ENCODE results near the gene ZMIZ1.

Gene ZMIZ1

DNA sequence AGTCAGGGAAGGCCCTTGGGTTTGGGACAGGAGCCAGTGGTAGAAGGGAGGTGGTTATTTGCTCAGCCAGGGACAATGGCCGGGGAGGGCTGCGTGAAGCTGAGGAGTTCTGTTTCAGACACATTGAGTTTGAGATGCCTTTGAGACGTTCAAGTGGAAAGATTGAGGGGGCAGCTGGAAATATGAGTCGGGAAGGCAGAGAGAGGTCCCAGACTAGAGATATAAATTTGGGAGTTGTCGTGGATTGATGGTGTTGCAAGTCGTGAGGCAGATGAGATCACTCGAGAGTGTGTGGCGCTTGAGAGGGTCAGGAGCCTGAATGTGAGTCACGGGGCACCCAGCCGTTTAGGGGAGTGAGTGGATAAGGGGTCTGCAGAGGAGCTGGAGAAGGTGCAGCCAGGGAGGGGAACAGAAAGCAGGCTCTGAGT lies 73.3 kb downstream of the ZMIZ1 start:
- peak in 2 of 3 donors; percentile 44 to 53 for DNase-seq

DNA sequence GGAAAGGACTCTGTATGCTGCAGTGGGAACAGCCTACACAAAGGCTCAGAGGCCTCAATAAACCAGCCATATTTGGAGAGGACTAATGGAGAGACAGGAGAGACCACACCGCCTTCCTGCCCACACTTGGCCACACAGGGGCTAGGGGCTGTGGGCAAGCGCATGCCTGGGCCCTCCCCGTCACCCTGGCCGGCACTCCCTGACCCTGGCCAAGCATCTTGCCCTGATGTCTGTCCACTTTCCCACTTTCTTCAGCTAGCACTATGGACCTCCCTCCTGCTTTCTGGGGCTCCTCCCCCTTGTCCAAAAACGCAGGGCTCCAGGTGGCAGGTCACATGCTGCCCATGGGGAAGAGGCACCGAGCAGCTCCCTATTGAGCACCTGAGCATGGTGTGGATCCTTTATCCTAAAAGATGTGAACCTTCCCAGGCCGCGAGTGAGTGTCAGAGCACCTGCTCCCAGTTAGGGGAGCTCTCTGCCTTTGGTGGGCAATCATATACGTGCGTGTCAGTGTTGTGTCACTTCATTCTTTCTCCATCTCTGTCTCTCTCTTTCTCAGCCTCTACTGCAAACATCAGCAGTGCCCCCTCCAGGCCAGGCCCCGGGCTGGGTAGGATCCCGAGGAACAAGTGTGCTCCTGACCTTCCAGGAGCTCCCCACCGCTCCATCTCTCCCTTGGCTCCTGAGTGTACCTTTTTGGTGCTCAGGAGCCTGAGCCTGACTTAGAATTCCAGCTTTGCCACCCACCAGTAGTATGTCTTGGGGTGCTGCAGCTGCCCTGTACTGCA lies 74.0 kb downstream of the ZMIZ1 start:
- DNase-seq, result no peak

DNA sequence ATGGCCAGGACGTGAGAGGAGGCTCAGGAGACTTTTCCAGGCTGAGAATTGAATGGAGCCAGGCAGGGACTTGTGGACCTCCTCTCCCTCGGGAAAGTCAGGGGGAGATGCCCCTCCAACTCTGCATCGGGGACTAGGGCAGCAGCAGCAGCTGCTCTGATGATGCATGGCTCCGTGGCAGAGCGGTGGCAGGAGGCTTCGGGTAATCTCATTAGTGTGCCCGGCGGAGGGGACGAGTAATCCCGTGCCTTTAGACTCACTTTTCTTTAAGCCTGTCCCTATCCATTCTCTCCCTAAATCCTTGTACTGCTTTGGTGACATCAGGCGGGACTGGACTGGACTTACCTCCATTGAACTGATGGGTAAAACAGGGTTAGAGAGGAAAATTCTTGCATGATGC lies 75.1 kb downstream of the ZMIZ1 start:
- DNase-seq, result no peak

DNA sequence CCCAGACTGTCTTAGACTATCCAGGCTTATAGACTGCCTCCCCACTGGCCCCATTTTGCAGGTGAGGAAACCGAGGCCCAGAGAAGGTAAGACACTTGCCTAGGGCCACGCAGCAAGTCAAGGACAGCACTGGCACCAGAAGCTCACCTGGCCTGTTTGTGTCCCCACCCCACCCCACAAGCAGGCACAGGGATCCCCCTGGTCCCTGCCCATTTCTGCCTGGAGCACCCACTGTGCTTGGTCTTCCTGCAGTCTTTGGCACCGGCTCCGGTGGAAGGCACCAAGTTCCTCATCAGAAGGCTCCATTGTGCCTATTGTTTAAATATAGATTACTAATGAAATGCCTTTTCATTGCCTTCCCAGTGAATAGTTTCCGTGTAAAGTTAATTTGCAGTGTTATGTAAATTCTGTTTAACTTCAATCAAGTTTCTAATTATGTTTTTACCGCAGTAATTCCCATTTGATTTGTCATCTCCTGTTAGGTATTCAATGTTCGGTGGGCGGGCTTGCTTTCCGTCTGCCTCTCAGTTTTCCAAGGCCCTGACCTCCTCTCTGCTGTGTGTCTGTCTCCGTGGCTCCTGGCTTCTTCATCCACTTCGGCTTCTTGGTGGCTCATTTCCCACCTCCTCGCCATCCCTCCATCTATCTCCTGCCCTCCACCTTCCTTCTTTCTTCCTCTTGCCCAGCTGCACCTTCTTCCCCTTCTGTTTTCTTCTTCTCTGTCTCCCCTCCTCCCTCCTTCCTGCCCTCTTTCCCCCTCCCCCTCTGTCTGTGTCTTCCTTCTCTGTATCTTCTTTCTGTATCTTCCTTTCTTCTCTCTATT lies 75.8 kb downstream of the ZMIZ1 start:
- peak in 1 of 3 donors; percentile 10 for DNase-seq

DNA sequence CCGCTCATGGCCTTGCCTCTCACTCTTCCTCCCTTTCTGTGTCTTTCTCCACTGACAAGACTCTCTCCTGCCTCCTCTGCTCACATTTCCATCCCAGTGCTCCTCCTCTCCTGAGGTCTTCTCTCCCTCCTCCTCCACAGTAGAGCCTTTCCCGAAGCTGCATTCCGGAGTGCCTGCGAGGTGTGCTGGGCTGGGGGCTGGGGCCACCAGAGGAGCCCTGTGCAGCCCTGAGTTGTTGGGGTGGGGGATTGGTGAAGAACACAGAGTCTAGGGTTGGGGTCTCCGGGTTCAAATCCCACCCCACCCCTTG lies 76.4 kb downstream of the ZMIZ1 start:
- DNase-seq, result no peak

DNA sequence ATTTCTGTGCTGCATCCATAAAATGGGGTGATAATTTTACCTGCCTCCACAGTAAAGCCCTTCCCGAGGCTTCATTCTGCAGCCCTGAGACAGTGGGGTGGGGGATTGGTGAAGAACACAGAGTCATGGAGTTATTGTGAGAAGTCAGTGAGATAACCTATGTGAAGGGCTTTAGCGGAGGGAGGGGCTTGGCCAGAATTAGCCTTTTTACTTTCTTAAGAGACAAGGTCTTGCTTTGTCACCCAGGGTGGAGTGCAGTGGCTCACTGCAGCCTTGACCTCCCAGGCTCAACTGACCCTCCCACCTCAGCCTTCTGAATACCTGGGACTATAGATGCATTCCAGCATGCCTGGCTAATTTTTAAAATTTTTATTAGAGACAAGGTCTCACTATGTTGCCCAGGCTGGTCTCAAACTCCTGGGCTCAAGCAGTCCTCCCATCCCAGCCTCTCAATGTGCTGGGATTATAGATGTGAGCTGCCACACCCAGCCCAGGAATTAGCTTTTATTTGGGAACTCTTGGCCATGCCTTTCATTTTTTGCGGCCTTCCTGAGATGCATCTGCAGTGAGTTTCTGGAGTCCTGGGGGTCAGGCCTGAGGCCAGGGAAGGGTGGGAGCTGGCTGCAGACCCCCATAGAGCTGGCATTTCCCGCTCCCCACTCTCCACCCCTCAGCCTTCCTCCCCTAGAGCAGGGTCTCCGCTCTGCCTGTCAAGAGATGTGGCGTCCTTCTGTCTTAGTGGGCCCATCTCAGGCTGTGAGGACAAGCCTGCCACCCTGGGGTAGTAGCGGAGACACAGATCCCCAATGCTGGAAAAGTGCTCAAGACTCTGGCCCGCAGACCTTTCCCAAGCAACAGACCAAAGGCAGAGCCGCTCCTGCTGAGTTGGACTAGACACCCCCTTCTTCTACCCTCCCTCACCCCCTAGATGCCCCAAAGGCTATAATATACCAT lies 77.0 kb downstream of the ZMIZ1 start:
- no peak for DNase-seq

DNA sequence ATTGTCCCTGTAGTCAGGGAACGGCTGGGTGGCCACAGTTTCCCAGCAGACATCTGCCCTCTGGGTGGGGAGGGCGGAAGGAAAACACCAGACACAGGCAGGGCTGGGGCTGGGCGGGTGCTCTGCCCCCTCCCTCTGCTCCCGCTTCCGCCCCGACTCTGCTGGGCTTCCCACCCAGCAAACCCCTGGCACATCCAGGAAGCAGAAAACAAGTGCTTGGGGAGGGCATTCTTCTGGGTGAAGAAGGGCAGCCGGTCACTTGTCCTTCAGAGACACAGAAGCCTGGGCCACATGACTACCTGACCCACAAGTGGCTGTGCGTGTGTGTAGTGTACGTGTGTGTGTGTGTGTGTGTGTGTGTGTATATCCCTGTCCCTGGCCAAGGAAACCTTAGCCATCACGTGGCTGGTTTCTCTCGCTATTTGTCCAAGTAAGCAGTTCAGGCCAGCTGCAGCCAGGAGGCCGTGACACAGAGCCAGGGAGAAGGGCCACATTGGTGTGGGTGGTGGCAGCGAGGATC lies 77.9 kb downstream of the ZMIZ1 start:
- DNase-seq, result peak; percentile 69 to 86 (median 81)

DNA sequence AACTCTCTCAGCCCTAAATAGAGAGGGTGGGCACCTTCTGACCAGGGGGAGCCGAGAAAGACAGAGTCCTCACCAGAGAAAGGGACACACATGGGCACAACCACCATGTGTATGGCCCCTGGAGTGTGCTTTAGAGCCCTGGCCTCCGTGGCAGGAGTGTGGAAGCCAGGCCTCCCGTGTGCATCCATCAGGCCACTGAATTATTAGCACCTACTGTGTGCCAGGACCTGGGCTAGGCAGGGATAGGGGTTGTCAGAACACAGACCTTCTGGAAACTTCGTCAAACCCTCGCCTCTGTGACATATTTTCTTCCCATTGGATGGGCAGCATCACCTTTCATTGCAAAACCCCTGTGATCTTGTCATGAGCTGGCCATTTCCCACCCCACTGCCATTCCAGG lies 78.5 kb downstream of the ZMIZ1 start:
- no peak for DNase-seq

DNA sequence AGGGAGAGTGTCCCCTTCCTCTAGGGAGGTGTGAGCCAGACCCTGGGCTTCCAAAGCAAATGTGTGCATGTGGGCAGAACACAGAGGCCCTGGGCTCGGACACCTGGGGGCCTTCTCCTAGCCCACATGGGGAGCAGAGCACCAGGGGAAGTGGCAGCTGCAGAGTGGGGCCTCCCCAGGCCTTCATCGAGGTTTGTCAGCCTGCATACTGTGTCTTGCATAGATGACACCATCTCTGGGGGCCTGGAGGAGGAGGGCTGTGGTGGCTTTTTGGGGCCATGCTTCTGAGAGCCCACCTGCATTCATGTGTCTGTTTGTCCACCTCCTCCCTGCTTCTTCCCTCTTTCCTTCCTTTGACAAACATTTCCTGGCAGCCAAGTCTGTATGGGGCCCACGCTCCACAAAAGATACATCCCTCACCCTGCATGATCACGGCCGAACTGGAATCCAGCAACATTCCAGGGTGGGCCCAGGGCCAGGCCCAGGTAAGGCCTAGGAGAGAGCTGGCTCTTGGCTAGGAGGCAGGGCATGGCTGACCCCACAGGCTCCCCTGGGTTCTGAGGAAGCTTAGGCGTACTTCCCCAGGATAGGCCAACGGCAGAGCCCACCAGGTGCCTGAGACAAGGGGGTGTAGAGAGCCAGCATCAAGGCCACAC lies 79.2 kb downstream of the ZMIZ1 start:
- DNase-seq, result peak in 2 of 3 donors; percentile 12 to 31

DNA sequence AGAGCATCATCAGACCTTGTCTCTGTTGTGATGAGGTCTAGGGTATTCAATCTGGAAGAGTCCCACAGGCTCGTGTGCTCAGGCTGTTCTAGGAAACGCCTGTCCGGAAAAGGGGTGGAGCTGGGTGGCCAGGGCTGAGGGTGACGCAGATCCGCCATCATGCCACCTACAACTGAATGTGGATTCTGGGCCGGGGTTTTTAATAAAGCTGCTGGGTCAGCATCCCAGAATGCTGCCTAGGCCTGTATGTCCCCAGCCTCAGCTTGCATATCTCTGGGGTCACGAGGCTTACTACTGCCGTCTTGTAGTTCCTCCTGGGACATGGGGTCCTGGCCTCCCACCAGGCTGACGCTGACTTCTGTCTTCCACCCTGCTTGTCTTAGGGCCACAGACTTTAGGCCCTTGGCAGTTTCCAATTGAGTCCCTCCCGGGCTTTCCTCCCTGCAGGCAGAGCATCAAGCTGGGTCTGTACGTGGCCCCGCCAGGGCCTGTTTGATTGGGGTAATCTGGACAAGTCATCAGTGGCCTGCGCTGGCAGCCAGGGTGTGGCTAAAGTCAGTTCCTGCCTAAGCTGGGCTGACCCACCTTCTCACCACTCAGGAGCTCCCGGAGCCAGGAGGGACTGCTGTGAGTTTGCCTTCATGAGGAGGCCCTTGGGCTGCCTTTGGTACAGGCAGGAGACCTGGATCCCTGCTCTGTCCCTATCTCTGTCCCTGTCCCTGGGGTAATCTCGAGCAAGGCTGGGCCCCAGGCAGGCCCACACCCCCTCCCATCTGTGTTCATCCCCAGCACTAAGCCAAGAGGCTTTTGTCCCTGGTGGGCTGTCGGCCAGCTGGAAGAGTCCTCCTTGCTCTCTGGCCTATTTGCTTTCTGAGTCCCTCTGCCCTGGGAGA lies 79.9 kb downstream of the ZMIZ1 start:
- peak; percentile 68 to 84 (median 84) for DNase-seq

DNA sequence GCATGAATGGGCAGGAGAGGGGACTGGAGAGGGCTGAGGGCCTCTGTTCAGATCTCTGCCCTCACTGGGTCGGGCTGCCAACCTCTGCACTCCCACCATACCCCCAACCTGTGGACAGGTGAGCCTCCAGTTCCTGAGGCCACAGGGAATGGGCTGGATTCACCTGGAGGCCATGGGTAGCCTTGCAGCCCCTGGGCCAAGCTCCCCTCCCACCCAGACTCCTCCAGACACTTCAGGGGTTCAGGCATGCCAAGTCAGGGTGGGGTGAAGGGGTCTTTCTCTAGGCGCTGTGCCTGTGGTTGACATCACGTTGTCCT lies 80.5 kb downstream of the ZMIZ1 start:
- DNase-seq, result no peak

DNA sequence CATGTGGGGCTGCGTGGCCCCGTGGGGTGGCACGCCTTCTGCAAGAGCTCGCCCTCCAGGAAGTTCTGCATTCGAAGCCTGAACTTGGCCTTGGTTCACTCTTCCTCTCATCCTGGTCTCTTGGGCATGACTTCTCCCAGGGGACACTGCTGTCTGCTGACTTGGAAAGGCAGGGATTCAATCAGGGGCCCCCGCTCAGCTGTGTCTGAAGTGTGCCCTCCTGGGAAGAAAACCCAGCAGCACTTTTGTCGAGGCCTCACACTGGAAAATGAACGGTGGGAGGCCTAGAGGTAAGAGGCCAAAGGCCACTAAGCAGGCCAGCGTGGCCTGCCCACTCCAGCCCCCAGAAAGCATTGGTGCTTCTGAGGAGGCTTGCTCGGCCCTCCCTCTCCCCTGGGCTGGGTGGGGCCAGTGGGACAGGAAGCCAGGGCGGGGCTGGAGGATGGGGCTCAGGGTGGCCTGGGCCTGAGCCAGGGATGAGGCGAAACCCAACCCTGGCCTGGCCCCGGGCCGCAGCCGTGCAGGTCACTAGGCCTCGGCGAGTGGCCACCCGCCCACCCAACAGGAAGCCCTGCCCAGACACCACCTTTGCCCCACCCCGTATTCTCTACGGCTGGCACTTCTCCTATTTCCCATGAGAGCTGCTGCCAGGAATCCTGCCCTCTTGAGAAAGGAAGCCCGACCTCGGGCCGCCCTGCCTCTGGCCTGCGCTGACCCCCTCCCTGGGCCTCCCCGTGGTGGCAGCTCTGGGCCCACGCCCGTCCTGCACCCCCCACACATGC lies 81.1 kb downstream of the ZMIZ1 start:
- peak; percentile 72 to 86 (median 80) for DNase-seq

DNA sequence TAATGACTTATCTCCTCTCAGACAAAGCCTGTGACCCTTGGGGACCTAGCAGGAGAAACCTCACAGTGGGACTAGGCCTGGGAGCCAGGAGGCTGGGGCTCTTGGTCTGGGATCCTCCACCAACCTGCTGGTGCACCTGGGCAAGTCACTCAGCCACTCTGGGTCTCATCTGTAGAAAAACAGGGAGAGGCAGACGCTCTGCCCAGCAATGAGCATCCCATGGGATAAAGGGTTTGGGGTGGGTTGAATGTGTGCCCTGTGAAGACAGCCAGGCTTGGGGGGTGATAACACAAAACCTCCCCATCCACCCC lies 81.6 kb downstream of the ZMIZ1 start:
- no peak for DNase-seq

DNA sequence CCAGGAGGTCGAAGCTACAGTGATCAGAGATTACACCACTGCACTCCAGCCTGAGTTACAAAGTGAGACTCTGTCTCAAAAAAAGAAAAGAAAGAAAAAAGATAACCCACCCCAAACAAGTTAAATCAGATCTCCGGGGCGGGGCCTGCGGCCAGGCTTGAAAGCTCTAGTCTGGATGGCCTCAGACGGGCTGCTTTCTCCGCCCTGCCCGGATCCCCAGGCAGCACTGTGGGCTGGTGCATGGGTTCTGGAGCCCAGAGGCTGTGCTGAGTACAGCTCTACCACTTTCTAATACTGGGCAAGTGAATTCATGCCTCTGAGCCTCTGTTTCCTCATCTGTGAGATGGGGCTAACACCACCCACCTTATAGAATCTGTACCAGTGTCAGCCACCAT lies 83.7 kb downstream of the ZMIZ1 start:
- no peak for DNase-seq

DNA sequence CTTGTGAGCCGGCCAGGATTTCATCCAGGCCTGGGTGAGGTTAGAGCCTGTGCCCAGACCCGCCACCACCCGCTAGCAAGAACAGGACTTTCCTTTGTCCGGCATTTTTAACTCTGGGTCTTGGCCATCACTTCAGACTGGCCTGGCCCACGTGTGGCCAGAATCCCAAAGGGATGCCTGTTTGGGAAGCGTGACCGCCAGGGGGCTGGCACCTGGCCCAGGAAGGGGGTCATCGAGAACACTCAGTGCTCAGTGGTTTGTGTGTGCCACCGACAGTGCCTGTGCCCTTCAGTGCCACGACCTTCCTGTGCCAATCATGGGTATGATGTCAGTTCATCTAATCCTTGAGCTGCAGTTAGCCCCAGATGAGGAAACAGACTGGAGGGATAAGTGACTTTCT lies 85.0 kb downstream of the ZMIZ1 start:
- no peak for DNase-seq

DNA sequence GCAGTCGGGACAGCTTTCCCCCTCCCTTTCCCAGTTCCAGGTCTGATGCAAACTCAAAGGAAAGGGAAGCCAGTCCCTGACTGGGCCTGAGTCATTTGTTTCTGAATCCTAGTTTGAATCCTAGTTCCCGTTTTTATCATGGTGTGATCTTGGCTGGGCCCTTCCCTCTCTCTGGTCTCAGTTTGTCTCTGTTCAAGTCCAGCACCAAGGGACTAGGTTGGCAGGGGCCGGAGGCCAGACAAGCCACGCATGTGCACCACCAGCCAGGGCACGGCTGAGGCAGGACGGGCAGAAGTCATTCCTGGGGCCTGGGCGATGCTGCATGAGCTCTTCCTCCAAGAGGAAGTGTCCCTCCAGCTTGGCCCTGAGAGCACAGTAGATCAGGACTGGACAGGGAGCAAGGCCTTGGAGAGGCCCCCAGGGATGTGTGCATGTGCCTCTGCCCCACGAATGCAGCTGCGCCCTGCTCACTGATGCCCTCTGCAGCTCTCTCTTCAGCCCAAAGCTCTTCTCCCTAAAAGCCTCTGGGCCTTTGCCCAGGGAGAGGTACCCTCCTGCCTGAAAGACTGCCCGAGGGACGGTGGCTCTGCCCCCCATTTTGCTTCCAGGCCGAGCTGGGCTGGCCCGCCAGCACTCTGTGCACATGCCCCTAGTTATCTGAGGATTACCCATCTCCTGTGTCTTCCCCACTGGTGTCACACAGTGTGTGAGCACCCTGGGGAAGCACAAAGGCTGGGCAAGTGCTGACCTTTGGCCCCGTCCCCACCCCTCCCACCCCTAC lies 86.7 kb downstream of the ZMIZ1 start:
- peak; percentile 79 to 87 (median 84) for DNase-seq

DNA sequence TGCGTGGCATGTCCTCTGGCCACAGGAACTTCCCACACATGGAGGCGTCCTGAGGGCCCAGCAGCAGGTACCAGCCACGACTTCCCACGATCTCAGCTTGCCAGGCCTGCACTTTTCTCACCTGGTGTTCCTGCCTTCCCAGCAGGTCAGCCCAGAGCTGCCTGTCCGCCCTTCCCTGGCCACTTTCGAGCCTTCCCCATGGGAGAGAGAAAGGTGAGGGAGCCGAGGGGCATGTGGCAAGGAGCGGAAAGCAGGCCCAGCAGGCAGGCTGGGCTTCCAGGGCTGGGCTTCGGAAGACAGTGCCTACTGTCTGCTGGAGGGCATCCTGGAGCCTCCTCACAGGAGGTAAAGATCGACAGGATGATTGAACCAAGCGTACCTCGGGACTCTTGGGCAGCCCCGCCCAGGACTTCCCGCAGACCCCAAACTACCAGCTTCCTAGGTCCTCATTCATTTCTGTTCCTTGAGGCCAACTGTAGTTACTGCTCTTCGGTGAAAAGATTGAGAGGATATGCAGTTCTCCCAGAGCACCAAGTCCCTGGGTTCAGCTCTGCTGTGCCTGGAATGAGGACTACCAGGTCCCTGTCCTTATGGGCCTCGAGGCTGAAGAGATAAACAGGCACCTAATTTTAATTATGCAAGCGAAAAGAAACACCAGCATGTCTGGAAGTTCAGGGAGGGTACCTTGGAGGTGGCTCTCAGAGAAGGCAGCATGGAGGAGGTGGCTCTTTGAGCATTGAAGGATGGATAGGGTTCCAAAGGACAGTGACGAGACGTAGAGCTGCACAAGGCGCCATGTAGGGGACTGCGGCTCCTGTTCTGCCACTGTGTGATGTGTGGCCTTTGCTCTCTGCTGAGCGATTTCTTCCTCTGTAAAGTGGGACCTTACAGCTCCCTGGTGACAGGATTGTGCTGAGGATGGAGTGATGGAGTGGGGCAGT lies 87.8 kb downstream of the ZMIZ1 start:
- DNase-seq, result no peak

DNA sequence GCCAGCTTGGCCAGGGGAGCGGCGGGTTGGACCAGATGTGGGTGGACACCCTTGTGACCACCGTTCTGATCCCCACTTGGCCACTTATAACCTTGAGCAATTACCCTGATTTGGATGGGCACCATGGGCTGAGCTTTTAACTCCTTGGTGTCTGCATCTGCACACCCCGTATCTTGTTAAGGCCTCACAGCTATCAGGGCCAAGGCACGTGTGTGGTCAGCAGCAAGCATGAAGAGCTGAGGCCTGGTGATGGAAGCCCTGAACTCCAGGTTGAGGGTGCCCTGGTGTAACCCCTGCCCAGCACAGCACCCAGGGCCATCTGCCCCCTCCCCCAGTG lies 89.2 kb downstream of the ZMIZ1 start:
- no peak for DNase-seq

Data from suppressor macrophage treated with lipopolysaccharide for 1 hour (primary cell).